PC-9 (cell line): ENCODE measurements around the gene DCST2. TPM values are rescaled to one million over a fixed set of nuclear protein-coding genes. Genes with fewer than 3 reads are reported as not detected.

Experiments used
- BruUV-seq: library from RNA; stranded (reverse); fragments of 400-500 nt; replicated peaks from 2 replicates; lab custom pipeline; 2021; lab: Mats Ljungman, UMichigan
- CTCF ChIA-PET: fragments of 300-600 bp; sonication (Branson Sonifier 250); formaldehyde crosslinking; loops from one replicate; lab custom pipeline; 2022; ENCODE audit warnings: antibody characterized with exemption; lab: Charles Lee
- POLR2A ChIA-PET: fragments of 300-600 bp; sonication (Branson Sonifier 250); formaldehyde crosslinking; loops from one replicate; lab custom pipeline; 2022; ENCODE audit warnings: antibody characterized with exemption; ENCODE audit not compliant: unreplicated experiment; lab: Charles Lee
- DNase-seq, 2 experiments: peaks; one replicate each; pipeline versions ENCODE4 v3.0.0 to v3.0.0-alpha.2; 2015 to 2022; ENCODE audit warnings: mixed read lengths in 1 of 2
- H2AFZ ChIP-seq: fragments of 200-600 bp; sonication (generic); 2 replicates; pipeline ENCODE4 v1.8.1; 2017; ENCODE audit warnings: antibody characterized with exemption
- H3F3A ChIP-seq: fragments of 200-600 bp; sonication (generic); 2 replicates; pipeline ENCODE4 v1.8.1; 2017; ENCODE audit warnings: antibody characterized with exemption, mild to moderate bottlenecking, low read depth; ENCODE audit not compliant: insufficient read depth
- H3K27ac ChIP-seq: fragments of 200-600 bp; sonication (generic); 2 replicates; pipeline ENCODE4 v1.6.1; 2016; ENCODE audit warnings: mixed run types
- H3K27me3 ChIP-seq: fragments of 200-600 bp; sonication (generic); 2 replicates; pipeline ENCODE4 v1.6.1; 2016; ENCODE audit warnings: low read depth, mixed run types; ENCODE audit not compliant: insufficient read depth
- H3K36me3 ChIP-seq: fragments of 200-600 bp; sonication (generic); 2 replicates; pipeline ENCODE4 v1.6.1; 2016; ENCODE audit warnings: low read depth, mixed run types
- H3K4me1 ChIP-seq: fragments of 200-600 bp; sonication (generic); replicated peaks from 2 replicates; pipeline ENCODE4 v1.6.1; 2016; ENCODE audit warnings: mixed run types; ENCODE audit not compliant: insufficient read depth
- H3K4me2 ChIP-seq: fragments of 200-600 bp; sonication (generic); 2 replicates; pipeline ENCODE4 v1.6.1; 2017; ENCODE audit warnings: mixed run types
- H3K4me3 ChIP-seq: fragments of 200-600 bp; sonication (generic); 2 replicates; pipeline ENCODE4 v1.6.1; 2016; ENCODE audit warnings: mixed run types
- H3K79me2 ChIP-seq: fragments of 200-600 bp; sonication (generic); 2 replicates; pipeline ENCODE4 v1.6.1; 2017; ENCODE audit warnings: low read depth, mixed run types
- H3K9me2 ChIP-seq: fragments of 200-600 bp; sonication (generic); 2 replicates; pipeline ENCODE4 v1.8.1; 2017; ENCODE audit warnings: mild to moderate bottlenecking; ENCODE audit not compliant: insufficient read depth
- H3K9me3 ChIP-seq: fragments of 200-600 bp; sonication (generic); 2 replicates; pipeline ENCODE4 v1.8.1; 2016; ENCODE audit warnings: low read depth; ENCODE audit not compliant: insufficient read depth
- H4K20me1 ChIP-seq: fragments of 200-600 bp; sonication (generic); 2 replicates; pipeline ENCODE4 v1.8.1; 2017; ENCODE audit not compliant: insufficient read depth
- EZH2 ChIP-seq: fragments of 200-600 bp; sonication (generic); IDR thresholded peaks from 2 replicates; pipeline ENCODE4 v1.8.0; 2017; ENCODE audit warnings: antibody characterized with exemption, low read depth
- intact Hi-C: fragments of 100-400 bp; cut with micrococcal nuclease; formaldehyde crosslinking; loops from one replicate; pipeline ENCODE4 v1.10.0; 2022; ENCODE audit not compliant: unreplicated experiment
- total RNA-seq: library from RNA; stranded (reverse); gene quantifications from 2 replicates; pipeline ENCODE4 v1.2.3, GENCODE V29; 2021
- TF ChIP-seq, protein P1 (sequence below): fragments of 200-600 bp; sonication (generic); conservative IDR thresholded peaks from 2 replicates; pipeline ENCODE4 v1.6.1; 2017; ENCODE audit warnings: mixed run types, antibody characterized with exemption, mild to moderate bottlenecking, moderate library complexity

Gene DCST2
- total RNA-seq, 1 experiment from 2014 or later: 4.4 TPM

DNA sequence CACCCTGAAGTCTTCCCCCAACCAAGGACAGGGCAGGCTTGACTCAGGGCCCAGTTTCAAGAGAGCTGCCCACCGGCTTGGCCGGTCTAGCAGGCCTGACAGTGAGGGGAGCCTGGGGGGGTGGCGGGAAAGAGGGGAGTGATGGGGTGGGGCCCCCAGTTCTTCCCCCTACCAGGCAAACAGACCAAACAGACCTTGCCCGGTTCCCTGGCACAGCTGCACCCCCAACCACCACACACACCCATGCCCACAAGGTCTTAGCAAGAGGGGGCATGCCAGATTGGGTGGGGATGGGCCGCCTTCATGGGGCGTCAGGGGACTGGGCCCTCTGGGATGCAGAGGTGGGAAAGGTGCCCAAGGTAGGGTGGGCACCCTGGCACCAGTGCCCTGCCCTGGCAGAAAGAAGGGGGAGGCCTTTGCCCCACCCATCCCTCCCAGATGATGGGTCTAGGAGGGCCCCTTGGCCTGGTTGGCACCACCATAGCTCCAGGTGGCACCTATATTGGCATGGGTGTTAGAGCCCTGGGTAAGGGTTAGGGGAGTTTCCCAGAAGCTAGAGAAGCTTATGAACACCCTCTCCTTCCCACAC, 22.1 kb downstream of the DCST2 start:
- POLR2A ChIA-PET: interaction anchor here (0.5 kb wide), 1 partner anchor 56 kb away, joined by 8 read pairs; the partner anchor contains the start of gene PBXIP1
- intact Hi-C loops: no loop called here
- H3K27ac ChIP-seq: no peak overlapping the region
- H3K79me2 ChIP-seq: peaks cover 27% of the 10 kb centered on the region
- no peak for TF ChIP-seq EZH2
- TF ChIP-seq, protein P1, sequence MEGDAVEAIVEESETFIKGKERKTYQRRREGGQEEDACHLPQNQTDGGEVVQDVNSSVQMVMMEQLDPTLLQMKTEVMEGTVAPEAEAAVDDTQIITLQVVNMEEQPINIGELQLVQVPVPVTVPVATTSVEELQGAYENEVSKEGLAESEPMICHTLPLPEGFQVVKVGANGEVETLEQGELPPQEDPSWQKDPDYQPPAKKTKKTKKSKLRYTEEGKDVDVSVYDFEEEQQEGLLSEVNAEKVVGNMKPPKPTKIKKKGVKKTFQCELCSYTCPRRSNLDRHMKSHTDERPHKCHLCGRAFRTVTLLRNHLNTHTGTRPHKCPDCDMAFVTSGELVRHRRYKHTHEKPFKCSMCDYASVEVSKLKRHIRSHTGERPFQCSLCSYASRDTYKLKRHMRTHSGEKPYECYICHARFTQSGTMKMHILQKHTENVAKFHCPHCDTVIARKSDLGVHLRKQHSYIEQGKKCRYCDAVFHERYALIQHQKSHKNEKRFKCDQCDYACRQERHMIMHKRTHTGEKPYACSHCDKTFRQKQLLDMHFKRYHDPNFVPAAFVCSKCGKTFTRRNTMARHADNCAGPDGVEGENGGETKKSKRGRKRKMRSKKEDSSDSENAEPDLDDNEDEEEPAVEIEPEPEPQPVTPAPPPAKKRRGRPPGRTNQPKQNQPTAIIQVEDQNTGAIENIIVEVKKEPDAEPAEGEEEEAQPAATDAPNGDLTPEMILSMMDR: no peak
- no peaks in the 10 kb centered on the region for H3K9me2 ChIP-seq
- BruUV-seq: no TSS peak
- H3K9me3 ChIP-seq: no peaks in the 10 kb centered on the region
- no peak for DNase-seq
- H3K4me3 ChIP-seq: no peak overlapping the region
- H3K36me3 ChIP-seq: no peaks in the 10 kb centered on the region
- H2AFZ ChIP-seq: no peak overlapping the region
- H4K20me1 ChIP-seq: peaks cover 36% of the 10 kb centered on the region
- H3F3A ChIP-seq: peaks cover 33% of the 10 kb centered on the region
- no peaks in the 10 kb centered on the region for H3K27me3 ChIP-seq
- CTCF ChIA-PET: no interaction called here
- no peak overlapping the region for H3K4me2 ChIP-seq
- H3K4me1 ChIP-seq: peaks cover 3% of the 10 kb centered on the region

DNA sequence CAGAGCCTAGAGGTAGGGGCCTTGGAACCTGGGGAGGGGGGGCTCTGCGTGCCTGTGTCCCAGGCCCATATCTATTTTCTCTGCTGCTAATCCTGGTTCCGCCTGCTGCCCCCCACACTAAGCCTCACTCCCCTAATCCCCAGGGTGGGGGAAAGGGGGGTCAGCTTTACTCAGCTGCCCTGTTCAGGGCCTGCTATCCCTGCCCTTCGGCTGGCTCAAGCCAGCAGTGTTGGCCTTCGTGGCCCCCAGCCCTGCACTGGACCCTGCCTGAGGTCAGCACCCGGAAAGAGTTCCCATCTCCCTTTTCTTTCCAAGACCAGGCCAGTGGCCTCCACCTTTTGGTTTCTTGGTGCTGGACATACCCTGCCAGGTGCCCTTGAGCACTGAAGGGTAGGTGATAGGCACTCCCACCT, 22.6 kb downstream of the DCST2 start:
- H2AFZ ChIP-seq: no peak overlapping the region
- ChIA-PET POLR2A (no interaction called here), CTCF (no interaction called here)
- TF ChIP-seq, protein P1: no peak
- TF ChIP-seq EZH2: no peak
- DNase-seq: no peak
- peaks cover 29% of the 10 kb centered on the region for H3F3A ChIP-seq
- no peaks in the 10 kb centered on the region; the same call in none of the 2 replicates for H3K4me1 ChIP-seq
- no peak overlapping the region for H3K27ac ChIP-seq
- BruUV-seq: no TSS peak
- H3K27me3 ChIP-seq: no peaks in the 10 kb centered on the region
- H4K20me1 ChIP-seq: peaks cover 36% of the 10 kb centered on the region
- H3K9me3 ChIP-seq: no peaks in the 10 kb centered on the region
- H3K4me2 ChIP-seq: no peak overlapping the region
- H3K9me2 ChIP-seq: no peaks in the 10 kb centered on the region
- intact Hi-C loops: no loop called here
- no peaks in the 10 kb centered on the region for H3K36me3 ChIP-seq
- H3K79me2 ChIP-seq: peaks cover 32% of the 10 kb centered on the region
- no peak overlapping the region for H3K4me3 ChIP-seq

DNA sequence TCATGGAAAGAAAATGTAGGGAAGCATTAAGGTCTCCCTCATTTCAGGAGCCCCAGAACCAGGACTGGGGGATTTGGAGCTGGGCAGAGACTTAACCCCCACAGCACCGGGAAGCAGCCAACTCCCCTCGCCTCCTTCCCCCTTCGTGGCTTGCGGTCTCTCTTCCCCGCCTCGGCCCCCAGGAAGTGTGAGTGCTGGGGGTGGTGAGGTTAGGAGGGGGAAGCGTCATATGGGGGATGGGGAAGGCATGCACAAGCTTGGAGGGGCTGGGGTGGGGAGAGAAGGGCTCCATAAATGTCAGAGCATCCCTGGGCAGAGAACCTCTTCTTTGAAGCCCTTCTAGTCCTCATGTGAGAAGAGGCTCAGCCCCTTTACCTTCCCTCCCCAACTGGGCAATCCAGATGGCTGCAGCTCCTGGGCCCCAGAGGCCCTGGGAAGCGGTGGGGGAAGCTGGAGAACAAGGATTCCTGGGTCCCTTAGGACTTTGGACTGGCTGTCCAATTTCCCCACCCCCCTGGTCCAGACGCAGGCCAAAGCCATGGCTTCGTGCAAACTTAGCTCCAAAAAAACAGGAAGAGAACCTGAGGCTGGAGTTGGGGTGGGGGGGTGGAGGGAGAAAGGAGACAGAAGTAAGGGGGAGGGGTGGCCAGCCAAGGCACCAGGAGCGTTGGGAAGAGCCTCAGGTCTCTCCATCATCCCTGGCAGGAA, 23.2 kb downstream of the DCST2 start:
- Histone ChIP-seq H3K9me3 (no peaks in the 10 kb centered on the region), H3K36me3 (no peaks in the 10 kb centered on the region), H2AFZ (no peak overlapping the region), H3K4me1 (no peaks in the 10 kb centered on the region; the same call in none of the 2 replicates), H3K27me3 (no peaks in the 10 kb centered on the region), H4K20me1 (peaks cover 36% of the 10 kb centered on the region), H3K79me2 (peaks cover 38% of the 10 kb centered on the region), H3K4me3 (no peak overlapping the region), H3F3A (peaks cover 29% of the 10 kb centered on the region), H3K4me2 (no peak overlapping the region), H3K27ac (no peak overlapping the region), H3K9me2 (no peaks in the 10 kb centered on the region)
- intact Hi-C loops: no loop called here
- DNase-seq: no peak
- CTCF ChIA-PET: interaction anchor here (0.5 kb wide), 1 partner anchor 476 kb away, joined by 3 read pairs; no protein-coding TSS in a partner anchor
- TF ChIP-seq, protein P1: no peak
- TF ChIP-seq EZH2: no peak
- no TSS peak for BruUV-seq
- POLR2A ChIA-PET: no interaction called here
